ENCODE results near the gene TUBGCP2. TPM values are rescaled to one million over a fixed set of nuclear protein-coding genes. Genes with fewer than 3 reads are reported as not detected.
A peak's percentile ranks its signal among the peaks of the same experiment; 100 is the strongest.

TUBGCP2 gene
- total and polyA plus RNA-seq, 2 experiments from 2014 or later = 39.7 to 53.9 TPM

- Histone ChIP-seq H3K27me3 (replicated peaks; ENCODE audit: insufficient read depth) (no peaks in the 10 kb centered on the region), H3K4me1 (ENCODE audit: insufficient read depth) (peaks cover 16% of the 10 kb centered on the region), H3K27ac (no peak overlapping the region), H2AFZ (no peak overlapping the region), H3K9me3 (ENCODE audit: low read depth) (no peaks in the 10 kb centered on the region), H4K20me1 (ENCODE audit: insufficient read depth) (no peaks in the 10 kb centered on the region), H3K4me3 (no peak overlapping the region), H3K9me2 (ENCODE audit: insufficient read depth) (no peaks in the 10 kb centered on the region), H3K4me2 (ENCODE audit: unreplicated experiment) (no peak overlapping the region), H3K9ac (no peak overlapping the region), H3F3A (ENCODE audit: insufficient read depth) (peaks cover 9% of the 10 kb centered on the region), H3K36me3 (ENCODE audit: low read depth) (no peaks in the 10 kb centered on the region), H3K79me2 (ENCODE audit: insufficient read depth) (no peaks in the 10 kb centered on the region)
- WGBS, 2 experiments (ENCODE audit: low coverage in 1 of 2, low lambda C conversion rate in 2 of 2, missing lambda C conversion rate in 2 of 2) = 43 to 47% methylated on average over 20 to 27 of the region's 27 CpGs
- TF ChIP-seq EZH2 (IDR thresholded peaks at IDR 0.05; ENCODE audit: insufficient read depth, poor library complexity, severe bottlenecking) (no peak), EZH2phosphoT487 (IDR thresholded peaks at IDR 0.05; ENCODE audit: insufficient read depth, low read depth) (no peak)
- peak; percentile 29 for DNase-seq
- in situ Hi-C loops (cut with MboI) = no loop called here
Measured at GRCh38 chr10:133257489-133258065, 51.1 kb downstream of the TUBGCP2 start.

GRCh38 chr10:133255323-133255722 is 53.3 kb downstream of the TUBGCP2 start:
- H2AFZ ChIP-seq = no peak overlapping the region
- no peak overlapping the region for H3K4me2 ChIP-seq (ENCODE audit: unreplicated experiment)
- peaks cover 16% of the 10 kb centered on the region for H3K4me1 ChIP-seq (ENCODE audit: insufficient read depth)
- TF ChIP-seq EZH2 (IDR thresholded peaks at IDR 0.05; ENCODE audit: insufficient read depth, poor library complexity, severe bottlenecking) = no peak
- no peak for TF ChIP-seq EZH2phosphoT487 (IDR thresholded peaks at IDR 0.05; ENCODE audit: insufficient read depth, low read depth)
- H3K9ac ChIP-seq = no peak overlapping the region
- H3K79me2 ChIP-seq (ENCODE audit: insufficient read depth) = no peaks in the 10 kb centered on the region
- H3F3A ChIP-seq (ENCODE audit: insufficient read depth) = peaks cover 8% of the 10 kb centered on the region
- no peak for DNase-seq
- H3K36me3 ChIP-seq (ENCODE audit: low read depth) = no peaks in the 10 kb centered on the region
- H3K27ac ChIP-seq = no peak overlapping the region
- peaks cover 2% of the 10 kb centered on the region for H3K27me3 ChIP-seq (replicated peaks; ENCODE audit: insufficient read depth)
- no peak overlapping the region for H3K4me3 ChIP-seq
- no peaks in the 10 kb centered on the region for H3K9me2 ChIP-seq (ENCODE audit: insufficient read depth)
- in situ Hi-C loops (cut with MboI) = no loop called here
- H4K20me1 ChIP-seq (ENCODE audit: insufficient read depth) = no peaks in the 10 kb centered on the region
- no peaks in the 10 kb centered on the region for H3K9me3 ChIP-seq (ENCODE audit: low read depth)
- WGBS, 2 experiments (ENCODE audit: low coverage in 1 of 2, low lambda C conversion rate in 2 of 2, missing lambda C conversion rate in 2 of 2) = 91 to 97% methylated on average over 14 to 15 of the region's 15 CpGs

- H4K20me1 ChIP-seq (ENCODE audit: insufficient read depth) = no peaks in the 10 kb centered on the region
- no peaks in the 10 kb centered on the region for H3K79me2 ChIP-seq (ENCODE audit: insufficient read depth)
- TF ChIP-seq EZH2 (IDR thresholded peaks at IDR 0.05; ENCODE audit: insufficient read depth, poor library complexity, severe bottlenecking) = no peak
- TF ChIP-seq EZH2phosphoT487 (IDR thresholded peaks at IDR 0.05; ENCODE audit: insufficient read depth, low read depth) = no peak
- in situ Hi-C loops (cut with MboI) = no loop called here
- DNase-seq = no peak
- peaks cover under 1% of the 10 kb centered on the region for H3F3A ChIP-seq (ENCODE audit: insufficient read depth)
- H3K36me3 ChIP-seq (ENCODE audit: low read depth) = no peaks in the 10 kb centered on the region
- peaks cover 10% of the 10 kb centered on the region for H3K27me3 ChIP-seq (replicated peaks; ENCODE audit: insufficient read depth)
- 64 to 67% methylated on average over 13 of the region's 13 CpGs for WGBS, 2 experiments (ENCODE audit: low coverage in 1 of 2, low lambda C conversion rate in 2 of 2, missing lambda C conversion rate in 2 of 2)
- H3K4me3 ChIP-seq = no peak overlapping the region
- no peaks in the 10 kb centered on the region for H3K9me2 ChIP-seq (ENCODE audit: insufficient read depth)
- H3K27ac ChIP-seq = no peak overlapping the region
- H3K4me1 ChIP-seq (ENCODE audit: insufficient read depth) = peaks cover 9% of the 10 kb centered on the region
- no peak overlapping the region for H3K4me2 ChIP-seq (ENCODE audit: unreplicated experiment)
- no peak overlapping the region for H3K9ac ChIP-seq
- no peaks in the 10 kb centered on the region for H3K9me3 ChIP-seq (ENCODE audit: low read depth)
- H2AFZ ChIP-seq = no peak overlapping the region
Measured at GRCh38 chr10:133254421-133255120, 54.1 kb downstream of the TUBGCP2 start.

GRCh38 chr10:133253361-133253955 is 55.2 kb downstream of the TUBGCP2 start:
- H3K9me3 ChIP-seq (ENCODE audit: low read depth) = no peaks in the 10 kb centered on the region
- no peak overlapping the region for H2AFZ ChIP-seq
- no peak for DNase-seq
- no peaks in the 10 kb centered on the region for H3K9me2 ChIP-seq (ENCODE audit: insufficient read depth)
- no peaks in the 10 kb centered on the region for H3K79me2 ChIP-seq (ENCODE audit: insufficient read depth)
- H3K27ac ChIP-seq = no peak overlapping the region
- WGBS, 2 experiments (ENCODE audit: low coverage in 1 of 2, low lambda C conversion rate in 2 of 2, missing lambda C conversion rate in 2 of 2) = 84 to 85% methylated on average over 22 of the region's 22 CpGs
- no peaks in the 10 kb centered on the region for H4K20me1 ChIP-seq (ENCODE audit: insufficient read depth)
- H3K4me3 ChIP-seq = no peak overlapping the region
- H3K36me3 ChIP-seq (ENCODE audit: low read depth) = no peaks in the 10 kb centered on the region
- in situ Hi-C loops (cut with MboI) = no loop called here
- peaks cover under 1% of the 10 kb centered on the region; the same call in 1 of the 2 replicates for H3K4me1 ChIP-seq (ENCODE audit: insufficient read depth)
- H3K9ac ChIP-seq = no peak overlapping the region
- H3K27me3 ChIP-seq (replicated peaks; ENCODE audit: insufficient read depth) = peaks cover 11% of the 10 kb centered on the region
- no peak overlapping the region for H3K4me2 ChIP-seq (ENCODE audit: unreplicated experiment)
- TF ChIP-seq EZH2phosphoT487 (IDR thresholded peaks at IDR 0.05; ENCODE audit: insufficient read depth, low read depth) = no peak
- TF ChIP-seq EZH2 (IDR thresholded peaks at IDR 0.05; ENCODE audit: insufficient read depth, poor library complexity, severe bottlenecking) = no peak
- no peaks in the 10 kb centered on the region for H3F3A ChIP-seq (ENCODE audit: insufficient read depth)

Data from GM23248 (cell line).